Astrocyte of the spinal cord (primary cell): ENCODE results near the gene BNC2.
A peak's percentile ranks its signal among the peaks of the same experiment; 100 is the strongest.

ENCODE experiments used
- DNase-seq: peaks from one replicate; pipeline ENCODE4 v3.0.0; 2011; ENCODE audit warnings: low read depth, low spot score
- H3K4me3 ChIP-seq: 2 replicates; pipeline ENCODE4 v1.5.1; 2011; ENCODE audit warnings: low read depth, mild to moderate bottlenecking, low read length, moderate library complexity
- CTCF ChIP-seq: IDR thresholded peaks from 2 replicates; pipeline ENCODE4 v1.5.1; 2012; ENCODE audit warnings: low read depth, mild to moderate bottlenecking, low read length, inconsistent platforms
- in situ Hi-C: cut with HindIII; loops from 2 replicates; pipeline ENCODE4 v1.10.0; 2017; ENCODE audit warnings: low sequenced_read_pairs

BNC2 gene

GRCh38 chr9:16726029-16726428 lies 144.4 kb downstream of the BNC2 start:
- TF ChIP-seq CTCF, result no peak
- DNase-seq, result peak; percentile 75
- in situ Hi-C loops, result no loop called here
- peak overlapping the region; percentile 59 for H3K4me3 ChIP-seq

- no peak overlapping the region for H3K4me3 ChIP-seq
- TF ChIP-seq CTCF, result no peak
- in situ Hi-C loops, result no loop called here
- DNase-seq, result no peak
Measured at GRCh38 chr9:16725066-16725465, 145.4 kb downstream of the BNC2 start.

GRCh38 chr9:16721972-16722371 lies 148.5 kb downstream of the BNC2 start:
- no peak overlapping the region for H3K4me3 ChIP-seq
- in situ Hi-C loops, result no loop called here

GRCh38 chr9:16720386-16720785 lies 150.1 kb downstream of the BNC2 start:
- DNase-seq, result no peak
- no peak for TF ChIP-seq CTCF
- in situ Hi-C loops, result no loop called here
- no peak overlapping the region for H3K4me3 ChIP-seq

More at GRCh38 chr9:16721972-16722371, 148.5 kb downstream of the BNC2 start:
- TF ChIP-seq CTCF, result no peak
- no peak for DNase-seq

GRCh38 chr9:16719921-16720320 lies 150.5 kb downstream of the BNC2 start:
- no peak for DNase-seq
- no peak for TF ChIP-seq CTCF
- H3K4me3 ChIP-seq, result no peak overlapping the region
- in situ Hi-C loops, result no loop called here

- in situ Hi-C loops, result no loop called here
- H3K4me3 ChIP-seq, result no peak overlapping the region
- no peak for TF ChIP-seq CTCF
- DNase-seq, result no peak
Measured at GRCh38 chr9:16718952-16719351, 151.5 kb downstream of the BNC2 start.

GRCh38 chr9:16718296-16718695 lies 152.2 kb downstream of the BNC2 start:
- in situ Hi-C loops, result no loop called here
- H3K4me3 ChIP-seq, result no peak overlapping the region
- TF ChIP-seq CTCF, result no peak
- no peak for DNase-seq
